ENCODE results near the gene ARHGAP30.

ARHGAP30 gene

GRCh38 chr1:161090617-161091016 lies 20.9 kb upstream of the ARHGAP30 start:
- DNase-seq (ENCODE audit: insufficient read length, low spot score) (no peak), FAIRE-seq (no peak)
- TF ChIP-seq CTCF (IDR thresholded peaks at IDR 0.05; ENCODE audit: insufficient read depth, missing control alignments): no peak

- TF ChIP-seq CTCF (IDR thresholded peaks at IDR 0.05; ENCODE audit: insufficient read depth, missing control alignments): no peak
- FAIRE-seq (no peak), DNase-seq (ENCODE audit: insufficient read length, low spot score) (no peak)
Observed at GRCh38 chr1:161089938-161090337, 20.2 kb upstream of the ARHGAP30 start.

DNA sequence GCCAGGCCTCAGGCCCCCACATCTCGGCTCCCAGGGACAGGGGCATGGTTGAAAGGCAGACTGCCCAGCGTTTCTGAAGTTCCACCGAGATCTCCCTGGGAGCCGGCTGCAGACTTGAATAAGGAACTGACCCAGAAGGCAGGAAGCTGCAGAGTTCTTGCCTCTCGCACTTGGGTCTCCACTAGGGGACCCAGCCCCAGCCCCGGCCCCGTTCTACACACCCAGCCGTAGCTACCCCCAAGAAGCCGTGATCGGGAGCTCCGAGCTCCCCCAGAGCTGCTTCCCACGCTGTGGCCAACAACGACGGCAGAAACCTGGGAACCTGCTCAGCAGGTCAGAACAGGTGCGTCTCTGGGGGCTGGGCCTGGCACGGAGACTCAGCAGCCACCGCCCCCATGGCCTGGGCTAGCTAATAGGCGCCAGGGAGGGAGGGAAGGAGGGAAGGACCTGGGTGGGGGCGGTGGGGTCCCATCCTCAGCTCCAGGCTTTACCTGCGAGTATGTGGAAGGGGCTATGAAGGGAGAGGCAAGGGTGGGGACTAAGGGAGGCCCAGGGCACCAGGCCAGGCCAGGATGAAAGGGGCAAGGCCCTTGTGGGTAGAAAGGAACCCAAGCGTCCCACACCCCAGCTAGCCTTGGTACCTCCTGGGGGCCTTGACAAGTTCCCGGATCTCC lies 19.7 kb upstream of the ARHGAP30 start, which contains the start of gene NECTIN4:
NECTIN4 (minus strand) TSS at position 308 of the 674 bp plus-strand sequence; CDS start at position 46, 262 bp downstream.
- no peak for TF ChIP-seq CTCF (IDR thresholded peaks at IDR 0.05; ENCODE audit: insufficient read depth, missing control alignments)
- no peak for DNase-seq (ENCODE audit: insufficient read length, low spot score)
- FAIRE-seq: no peak

- FAIRE-seq: no peak
- TF ChIP-seq CTCF (IDR thresholded peaks at IDR 0.05; ENCODE audit: insufficient read depth, missing control alignments): no peak
- DNase-seq (ENCODE audit: insufficient read length, low spot score): no peak
Observed at GRCh38 chr1:161088587-161089110, 19.0 kb upstream of the ARHGAP30 start.

- FAIRE-seq (no peak), DNase-seq (ENCODE audit: insufficient read length, low spot score) (no peak)
- no peak for TF ChIP-seq CTCF (IDR thresholded peaks at IDR 0.05; ENCODE audit: insufficient read depth, missing control alignments)
Observed at GRCh38 chr1:161086457-161086856, 16.8 kb upstream of the ARHGAP30 start.

GRCh38 chr1:161085165-161085564 lies 15.5 kb upstream of the ARHGAP30 start:
- no peak for DNase-seq (ENCODE audit: insufficient read length, low spot score)
- TF ChIP-seq CTCF (IDR thresholded peaks at IDR 0.05; ENCODE audit: insufficient read depth, missing control alignments): no peak
- no peak for FAIRE-seq

- TF ChIP-seq CTCF (IDR thresholded peaks at IDR 0.05; ENCODE audit: insufficient read depth, missing control alignments): no peak
- no peak for FAIRE-seq
Observed at GRCh38 chr1:161084597-161084988, 14.9 kb upstream of the ARHGAP30 start.

More at GRCh38 chr1:161084597-161084988, 14.9 kb upstream of the ARHGAP30 start:
- DNase-seq (ENCODE audit: insufficient read length, low spot score): no peak

All from D721Med (cell line).